GM19468 (cell line): ENCODE measurements around the gene AP1G1.

Experiments
- ATAC-seq: cut with Tn5 transposase; IDR thresholded peaks from one replicate; pipeline ENCODE4 v1.9.1; 2021; ENCODE audit warnings: mild to moderate bottlenecking, moderate library complexity, moderate number of reproducible peaks; ENCODE audit not compliant: unreplicated experiment; ENCODE audit errors: extremely low read depth

AP1G1 gene

DNA sequence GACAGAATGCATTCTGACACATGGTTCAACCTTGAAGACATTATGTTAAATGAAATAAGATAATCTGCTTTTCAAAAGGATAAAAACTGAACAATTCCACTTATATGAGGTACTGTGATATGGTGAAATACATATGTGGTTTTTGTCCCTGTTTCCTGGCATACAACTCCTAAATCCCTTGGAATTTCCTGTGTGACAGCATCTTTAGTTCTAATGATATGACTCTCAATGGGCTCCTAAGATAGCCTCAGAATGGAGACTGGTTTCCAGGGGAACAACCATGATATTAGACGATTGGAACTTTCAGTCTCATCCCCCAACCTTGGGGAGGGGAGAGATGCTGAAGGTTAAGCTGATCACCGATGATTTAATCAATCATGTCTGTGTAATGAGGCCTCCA lies 46.4 kb downstream of the AP1G1 start:
- no peak for ATAC-seq

GRCh38 chr16:71761097-71761496 lies 47.5 kb downstream of the AP1G1 start:
- no peak for ATAC-seq

DNA sequence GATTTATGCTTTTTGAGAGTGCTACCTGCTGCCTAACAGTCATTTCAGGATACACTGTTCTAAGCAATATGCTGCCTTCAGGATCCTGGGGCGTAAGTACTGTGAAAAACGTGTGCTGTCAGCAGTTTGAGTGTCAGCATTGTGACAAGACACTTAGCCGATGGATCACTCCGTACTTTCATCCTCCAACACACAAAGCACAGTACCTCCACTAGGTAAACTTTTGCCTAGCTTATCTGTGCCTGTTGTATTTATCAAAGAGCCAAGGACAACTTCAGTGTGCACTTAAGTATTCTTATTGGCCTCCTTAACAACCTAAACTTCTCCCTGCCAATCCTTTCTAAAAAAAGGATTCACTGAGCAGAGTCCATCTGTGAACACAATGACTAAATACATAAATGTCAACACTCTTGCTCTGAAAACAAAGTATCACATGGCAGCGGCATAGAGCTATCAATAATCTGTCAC lies 50.3 kb downstream of the AP1G1 start:
- ATAC-seq = no peak

- no peak for ATAC-seq
Measured at GRCh38 chr16:71754652-71755051, 54.0 kb downstream of the AP1G1 start.

DNA sequence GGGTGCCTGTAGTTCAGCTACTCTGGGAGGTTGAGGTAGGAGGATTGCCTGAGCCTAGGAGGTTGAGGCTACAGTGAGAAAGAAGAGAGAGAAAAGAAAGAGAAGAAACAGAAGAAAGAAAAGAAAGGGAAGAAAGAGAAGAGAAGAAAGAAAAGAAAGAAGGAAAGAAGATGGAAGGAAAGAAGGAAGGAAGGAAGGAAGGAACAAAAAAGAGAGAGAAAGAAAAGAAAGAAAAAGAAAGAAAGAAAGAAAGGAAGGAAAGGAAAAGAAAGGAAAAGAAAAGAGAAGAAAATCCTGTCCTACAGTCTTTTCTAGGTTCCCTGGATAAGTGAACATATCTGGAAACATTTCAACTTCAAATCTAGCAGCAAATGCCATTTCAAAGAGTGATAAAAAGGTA lies 54.5 kb downstream of the AP1G1 start:
- no peak for ATAC-seq

- no peak for ATAC-seq
Measured at GRCh38 chr16:71748226-71748625, 60.4 kb downstream of the AP1G1 start.

GRCh38 chr16:71746442-71747046 lies 62.1 kb downstream of the AP1G1 start:
- no peak for ATAC-seq

DNA sequence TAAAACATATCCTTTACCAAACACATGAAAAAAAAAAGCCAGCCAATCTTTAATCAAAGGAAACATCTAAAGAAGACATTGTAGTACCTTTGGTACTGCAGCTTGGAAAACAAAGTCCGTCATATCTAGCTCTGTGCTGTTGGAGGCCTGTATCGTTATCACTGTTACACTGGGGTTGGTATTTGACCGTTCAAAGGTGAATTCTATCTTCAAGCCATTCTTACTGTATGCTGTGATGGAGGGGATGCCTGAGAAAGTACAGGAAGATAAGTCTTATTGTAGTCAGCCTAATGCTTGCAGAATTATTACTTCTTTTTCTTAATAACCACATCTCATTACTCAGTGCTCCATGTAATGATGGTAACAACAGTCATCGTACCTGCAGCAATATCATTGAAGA lies 69.8 kb downstream of the AP1G1 start:
- no peak for ATAC-seq

- ATAC-seq = no peak
Measured at GRCh38 chr16:71737501-71737900, 71.1 kb downstream of the AP1G1 start.

DNA sequence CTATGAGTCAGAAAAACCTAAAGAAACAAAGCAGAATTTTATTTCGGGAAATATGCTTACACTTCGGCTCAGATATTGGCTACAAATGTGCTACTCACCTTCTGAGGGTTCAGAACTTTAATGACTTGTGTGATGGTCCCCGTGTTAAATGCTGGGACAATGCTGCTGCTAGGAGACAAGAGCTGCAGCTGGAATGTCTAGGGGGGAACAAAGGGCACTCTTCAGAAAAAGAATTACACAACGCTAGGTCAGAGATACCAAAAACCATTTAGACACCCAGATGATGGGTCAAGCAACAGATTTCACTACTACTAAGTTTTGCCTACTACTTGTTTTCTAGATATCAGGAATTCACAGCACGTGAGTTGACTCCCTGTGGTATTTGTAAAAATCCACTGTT lies 74.1 kb downstream of the AP1G1 start:
- no peak for ATAC-seq

DNA sequence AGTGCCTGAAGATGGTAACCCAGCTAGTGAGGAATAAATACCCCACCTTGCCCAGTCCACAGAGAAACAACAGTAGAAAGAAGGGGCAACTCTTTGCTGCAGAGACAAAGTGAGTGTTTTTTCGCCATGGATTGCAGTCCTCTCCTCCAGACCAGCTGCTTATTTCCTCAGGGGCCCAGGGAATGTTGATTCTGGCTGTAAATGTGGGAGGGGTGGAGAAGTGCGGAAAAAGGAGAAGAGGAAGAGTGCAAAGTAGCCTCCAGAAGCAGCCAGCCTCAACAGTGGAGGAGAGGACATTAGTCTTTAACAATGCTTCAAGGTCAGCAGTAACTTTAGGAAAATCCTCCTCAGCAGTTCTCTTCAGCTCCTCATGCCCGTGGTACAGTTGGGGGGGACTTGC lies 76.0 kb downstream of the AP1G1 start:
- no peak for ATAC-seq

DNA sequence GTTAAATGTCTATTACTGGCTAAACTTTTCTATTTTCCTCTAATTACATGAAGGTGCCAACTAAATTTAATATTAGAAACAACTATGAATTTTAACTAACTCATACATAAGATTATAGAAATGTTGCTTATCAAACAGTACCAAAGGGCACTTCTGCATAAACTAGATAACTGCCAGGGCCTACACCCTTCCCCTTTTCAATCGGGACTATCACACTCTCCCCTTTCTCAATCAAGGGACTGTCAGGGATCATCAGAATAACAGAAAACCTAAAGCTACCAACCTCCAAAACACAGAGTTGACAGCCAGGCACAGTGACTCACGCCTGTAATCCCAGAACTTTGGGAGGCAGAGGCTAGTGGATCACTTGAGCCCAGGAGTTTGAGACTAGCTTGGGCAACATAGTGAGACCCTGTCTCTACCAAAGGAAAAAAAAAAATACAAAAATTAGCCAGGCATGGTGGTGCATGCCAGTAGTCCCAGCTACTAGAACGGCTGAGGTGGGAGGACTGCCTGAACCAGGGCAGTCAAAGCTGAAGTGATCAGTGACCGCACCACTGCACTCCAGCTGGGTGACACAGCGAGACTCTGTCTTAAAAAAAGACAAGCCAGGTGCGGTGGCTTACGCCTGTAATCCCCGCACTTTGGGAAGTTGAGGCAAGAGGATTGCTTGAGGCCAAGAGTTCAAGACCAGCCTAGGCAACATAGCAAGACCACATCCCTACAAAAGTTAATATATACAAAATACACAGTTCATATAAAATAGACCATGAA lies 80.9 kb downstream of the AP1G1 start:
- no peak for ATAC-seq

GRCh38 chr16:71726476-71727315 lies 81.9 kb downstream of the AP1G1 start:
- ATAC-seq = no peak

GRCh38 chr16:71724320-71724751 lies 84.3 kb downstream of the AP1G1 start, which contains the start of gene PHLPP2:
Gene PHLPP2, minus strand, starts transcription at chr16:71724701. Its CDS starts 9,906 bp downstream, at chr16:71714795.
- ATAC-seq = no peak

GRCh38 chr16:71723537-71724319 lies 84.9 kb downstream of the AP1G1 start:
- ATAC-seq = peak; percentile 59

- peak; percentile 41 for ATAC-seq
Measured at GRCh38 chr16:71722801-71723536, 85.7 kb downstream of the AP1G1 start.

- no peak for ATAC-seq
Measured at GRCh38 chr16:71721066-71721740, 87.4 kb downstream of the AP1G1 start.

- no peak for ATAC-seq
Measured at GRCh38 chr16:71712501-71712900, 96.1 kb downstream of the AP1G1 start.

- no peak for ATAC-seq
Measured at GRCh38 chr16:71711789-71712188, 96.8 kb downstream of the AP1G1 start.
